HepG2 (cell line): Measurements from ENCODE around the gene PRDX2. TPM values are rescaled to one million over a fixed set of nuclear protein-coding genes. Genes with fewer than 3 reads are reported as not detected.
A peak's percentile ranks its signal among the peaks of the same experiment; 100 is the strongest.

Experiments used
- FOSL2 ChIP-seq: sonication (generic); formaldehyde crosslinking; IDR thresholded peaks from 2 replicates; pipeline ENCODE4 v1.4.0; 2020; ENCODE audit warnings: missing genetic modification reagents
- GATAD2A ChIP-seq: IDR thresholded peaks from 2 replicates; pipeline ENCODE4 v1.6.1; 2016
- HMGXB3 ChIP-seq: sonication (generic); formaldehyde crosslinking; IDR thresholded peaks from 2 replicates; pipeline ENCODE4 v1.4.0; 2020; ENCODE audit warnings: missing genetic modification reagents, borderline replicate concordance
- KDM1A ChIP-seq: IDR thresholded peaks from 2 replicates; pipeline ENCODE4 v1.6.1; 2016; ENCODE audit warnings: missing compliant biosample characterization
- KDM4B ChIP-seq: sonication (generic); formaldehyde crosslinking; IDR thresholded peaks from 2 replicates; pipeline ENCODE4 v1.4.0; 2020; ENCODE audit warnings: missing genetic modification reagents
- KMT2A ChIP-seq: sonication (generic); formaldehyde crosslinking; IDR thresholded peaks from 2 replicates; pipeline ENCODE4 v1.4.0; 2020; ENCODE audit warnings: missing genetic modification reagents
- KMT2B ChIP-seq: IDR thresholded peaks from 2 replicates; pipeline ENCODE4 v1.6.1; 2016; ENCODE audit warnings: missing genetic modification reagents, missing compliant biosample characterization
- MIXL1 ChIP-seq: IDR thresholded peaks from 2 replicates; pipeline ENCODE4 v1.6.1; 2016
- POLR2A ChIP-seq, 2 experiments: IDR thresholded peaks; 2 replicates each; pipeline ENCODE4 v1.6.1; 2011; ENCODE audit warnings: low read depth in 2 of 2, low read length in 2 of 2, mild to moderate bottlenecking in 1 of 2, moderate library complexity in 1 of 2; ENCODE audit not compliant: insufficient read depth in 1 of 2
- RAD51 ChIP-seq: fragments of 450-650 bp; IDR thresholded peaks from 2 replicates; pipeline ENCODE4 v1.6.1; 2016; ENCODE audit warnings: borderline replicate concordance
- SMAD3 ChIP-seq: sonication (generic); formaldehyde crosslinking; IDR thresholded peaks from 2 replicates; pipeline ENCODE4 v1.4.0; 2020; ENCODE audit warnings: missing genetic modification reagents
- SP5 ChIP-seq: IDR thresholded peaks from 2 replicates; pipeline ENCODE4 v1.6.1; 2016; ENCODE audit warnings: low read depth, borderline replicate concordance
- SYNCRIP ChIP-seq: fragments of 200-400 bp; formaldehyde crosslinking; IDR thresholded peaks from 2 replicates; pipeline ENCODE4 v1.6.1; 2018; ENCODE audit warnings: mild to moderate bottlenecking, low read depth, low read length; ENCODE audit not compliant: insufficient read depth
- ZBTB26 ChIP-seq: IDR thresholded peaks from 2 replicates; pipeline ENCODE4 v1.6.1; 2016; ENCODE audit warnings: missing compliant biosample characterization, missing genetic modification reagents, borderline replicate concordance
- ZBTB7A ChIP-seq: sonication (generic); formaldehyde crosslinking; IDR thresholded peaks from 2 replicates; pipeline ENCODE4 v1.8.0; 2022; ENCODE audit warnings: mild to moderate bottlenecking, missing genetic modification reagents
- ZMAT5 ChIP-seq: sonication (generic); formaldehyde crosslinking; IDR thresholded peaks from 2 replicates; pipeline ENCODE4 v1.5.0; 2020; ENCODE audit warnings: mild to moderate bottlenecking, low read depth, missing genetic modification reagents, borderline replicate concordance
- ZNF225 ChIP-seq: sonication (generic); formaldehyde crosslinking; IDR thresholded peaks from 2 replicates; pipeline ENCODE4 v1.4.0; 2020; ENCODE audit warnings: mild to moderate bottlenecking, missing genetic modification reagents
- ZNF34 ChIP-seq: sonication (generic); formaldehyde crosslinking; IDR thresholded peaks from 2 replicates; pipeline ENCODE4 v1.4.0; 2020; ENCODE audit warnings: mild to moderate bottlenecking, missing genetic modification reagents, borderline replicate concordance
- ZNF501 ChIP-seq: sonication (generic); formaldehyde crosslinking; IDR thresholded peaks from 2 replicates; pipeline ENCODE4 v1.5.1; 2020; ENCODE audit warnings: mild to moderate bottlenecking, moderate library complexity, missing genetic modification reagents
- ZNF574 ChIP-seq: sonication (generic); formaldehyde crosslinking; IDR thresholded peaks from 2 replicates; pipeline ENCODE4 v1.4.0; 2020; ENCODE audit warnings: missing genetic modification reagents
- ZNF589 ChIP-seq: sonication (generic); formaldehyde crosslinking; conservative IDR thresholded peaks from 2 replicates; pipeline ENCODE4 v1.8.0; 2022; ENCODE audit warnings: mild to moderate bottlenecking, moderate library complexity, missing genetic modification reagents
- ZNF768 ChIP-seq: sonication (generic); formaldehyde crosslinking; IDR thresholded peaks from 2 replicates; pipeline ENCODE4 v1.4.0; 2020; ENCODE audit warnings: missing genetic modification reagents
- ZNF772 ChIP-seq: sonication (generic); formaldehyde crosslinking; IDR thresholded peaks from 2 replicates; pipeline ENCODE4 v1.5.0; 2020; ENCODE audit warnings: mild to moderate bottlenecking, missing genetic modification reagents
- polyA plus RNA-seq, 8 experiments: library from polyadenylated mRNA; depleted of rRNA in 3 of 8; stranded (reverse) in 7 of 8; unstranded in 1 of 8; fragments of >200 nt; fragmentation: Illumina TruSeq in 4 of 8; extraction: Trizol in 4 of 8; gene quantifications; 2 replicates each; pipeline versions ENCODE4 v1.2.1 to v1.2.3, GENCODE V29; 2011 to 2016; ENCODE audit warnings: low read depth in 4 of 8, missing spikeins in 1 of 8, mixed read lengths in 1 of 8; ENCODE audit not compliant: insufficient read depth in 1 of 8
- total RNA-seq, 5 experiments: library from RNA; depleted of rRNA; stranded (reverse); fragments of >200 nt; fragmentation: Illumina TruSeq; extraction: Trizol; gene quantifications; 2 replicates each; pipeline ENCODE4 v1.2.3, GENCODE V29; 2016; ENCODE audit warnings: low read depth in 1 of 5

The PRDX2 gene
- total and polyA plus RNA-seq, 2 of the 13 experiments (the other 11 are each of a cell fraction or from before 2014, with no cell fraction given) = 218 to 381 TPM

- TF ChIP-seq ZMAT5 (CRISPR knock-in tag) (no peak), ZNF501 (CRISPR knock-in tag) (no peak), HMGXB3 (no peak), RAD51 (no peak), ZNF225 (CRISPR knock-in tag) (no peak), KMT2A (CRISPR knock-in tag) (no peak), ZNF768 (CRISPR knock-in tag) (peak; percentile 70; the same call in 1 of the 2 replicates), KDM1A (CRISPR knock-in tag) (no peak), KDM4B (CRISPR knock-in tag) (no peak), ZNF772 (CRISPR knock-in tag) (0 out of 2 replicates have a peak, but pooled peaks have one; percentile 64), MIXL1 (CRISPR knock-in tag) (no peak), ZNF574 (no peak; the same call in 1 of the 2 replicates), ZNF589 (CRISPR knock-in tag) (no peak), SMAD3 (CRISPR knock-in tag) (peak; percentile 55; the same call in 1 of the 2 replicates), ZNF34 (no peak), GATAD2A (no peak), POLR2A (IDR thresholded peaks at IDR 0.05; ENCODE audit: insufficient read depth in 1 of 2, low read depth in 2 of 2, low read length in 2 of 2) (peak in 1 of 2 experiments; percentile 48; a peak in 1 of 4 replicates), KMT2B (CRISPR knock-in tag) (no peak), FOSL2 (CRISPR knock-in tag) (no peak), SYNCRIP (no peak), SP5 (CRISPR knock-in tag) (0 out of 2 replicates have a peak, but pooled peaks have one; percentile 46), ZBTB26 (CRISPR knock-in tag) (no peak), ZBTB7A (CRISPR knock-in tag) (no peak)
Measured at GRCh38 chr19:12789904-12790619, 11.5 kb downstream of the PRDX2 start (continued).
